HG02610 (cell line): Measurements from ENCODE around the gene NSRP1.
"Not testable (repeated sequence)": the region's sequence is repeated elsewhere in the genome, so short reads cannot be mapped to it uniquely, and the experiment has no call there.

Experiments
- ATAC-seq: cut with Tn5 transposase; IDR thresholded peaks from one replicate; pipeline ENCODE4 v1.9.1; 2021; ENCODE audit warnings: mild to moderate bottlenecking, moderate library complexity; ENCODE audit not compliant: unreplicated experiment

NSRP1 gene

GRCh38 chr17:30219833-30220232 is 103.2 kb downstream of the NSRP1 start:
- ATAC-seq, result no peak

GRCh38 chr17:30220414-30220813 is 103.8 kb downstream of the NSRP1 start:
- ATAC-seq, result no peak

- ATAC-seq, result no peak
Measured at GRCh38 chr17:30221346-30221745, 104.7 kb downstream of the NSRP1 start.

- ATAC-seq, result no peak
Measured at GRCh38 chr17:30222251-30222650, 105.6 kb downstream of the NSRP1 start.

- ATAC-seq, result no peak
Measured at GRCh38 chr17:30222721-30223175, 106.1 kb downstream of the NSRP1 start.

GRCh38 chr17:30224419-30224960 is 107.9 kb downstream of the NSRP1 start:
- ATAC-seq, result no peak

GRCh38 chr17:30225112-30225511 is 108.5 kb downstream of the NSRP1 start:
- no peak for ATAC-seq

- no peak for ATAC-seq
Measured at GRCh38 chr17:30225919-30226553, 109.4 kb downstream of the NSRP1 start.

GRCh38 chr17:30226878-30227277 is 110.3 kb downstream of the NSRP1 start:
- ATAC-seq, result no peak

- no peak for ATAC-seq
Measured at GRCh38 chr17:30228011-30228410, 111.4 kb downstream of the NSRP1 start.

- no peak for ATAC-seq
Measured at GRCh38 chr17:30229012-30229411, 112.4 kb downstream of the NSRP1 start.

GRCh38 chr17:30230009-30230408 is 113.4 kb downstream of the NSRP1 start:
- not testable (repeated sequence) for ATAC-seq

GRCh38 chr17:30230596-30231125 is 114.0 kb downstream of the NSRP1 start:
- ATAC-seq, result no peak

GRCh38 chr17:30232015-30232823 is 115.6 kb downstream of the NSRP1 start:
- ATAC-seq, result no peak

GRCh38 chr17:30232824-30233427 is 116.3 kb downstream of the NSRP1 start:
- no peak for ATAC-seq

GRCh38 chr17:30234296-30234695 is 117.7 kb downstream of the NSRP1 start:
- no peak for ATAC-seq

- no peak for ATAC-seq
Measured at GRCh38 chr17:30234964-30235363, 118.3 kb downstream of the NSRP1 start.

- no peak for ATAC-seq
Measured at GRCh38 chr17:30235386-30236296, 119.0 kb downstream of the NSRP1 start, which contains the start of gene SLC6A4. Gene SLC6A4, minus strand, starts transcription at chr17:30235697. Its CDS starts 13,739 bp downstream, at chr17:30221958.
